Cardiac muscle cell (in vitro differentiated cells and primary cell): ENCODE data around the gene PCGF3. TPM values are rescaled to one million over a fixed set of nuclear protein-coding genes. Genes with fewer than 3 reads are reported as not detected.

ENCODE experiments used
- DNase-seq, 2 donors: peaks; one replicate each; pipeline versions ENCODE4 v3.0.0 to v3.0.0-alpha.2; 2010 to 2017; ENCODE audit warnings: low read depth in 1 of 2, low spot score in 1 of 2
- H3K27ac ChIP-seq: fragments of 200-600 bp; sonication (generic); 2 replicates; pipeline ENCODE4 v1.5.1; 2016
- H3K27me3 ChIP-seq: fragments of 200-600 bp; sonication (generic); 2 replicates; pipeline ENCODE4 v1.6.0; 2016; ENCODE audit warnings: control low read depth
- H3K36me3 ChIP-seq: fragments of 200-600 bp; sonication (generic); 2 replicates; pipeline ENCODE4 v1.5.1; 2016; ENCODE audit warnings: control low read depth
- H3K4me1 ChIP-seq: fragments of 200-600 bp; sonication (generic); 2 replicates; pipeline ENCODE4 v1.8.1; 2017; ENCODE audit warnings: low read depth, mild to moderate bottlenecking, mixed run types
- H3K4me3 ChIP-seq: fragments of 200-600 bp; sonication (generic); 2 replicates; pipeline ENCODE4 v1.5.1; 2016; ENCODE audit warnings: mild to moderate bottlenecking
- H3K9me3 ChIP-seq: fragments of 200-600 bp; sonication (generic); 2 replicates; pipeline ENCODE4 v1.5.1; 2017; ENCODE audit warnings: low read depth, mild to moderate bottlenecking, control low read depth
- CTCF ChIP-seq: IDR thresholded peaks from 2 replicates; pipeline ENCODE4 v1.5.1; 2012; ENCODE audit warnings: low read depth, mild to moderate bottlenecking, low read length
- polyA plus RNA-seq: library from polyadenylated mRNA; unstranded; fragments of >200 nt; fragmentation: Nextera tagmentation; extraction: Ambion mirVana; gene quantifications from 2 replicates; pipeline ENCODE4 v1.2.1, GENCODE V29; 2016
- total RNA-seq: library from RNA; depleted of rRNA; stranded (reverse); fragments of >200 nt; gene quantifications from 2 replicates; pipeline ENCODE4 v1.2.3, GENCODE V29; 2016

PCGF3 gene
- total and polyA plus RNA-seq, 2 experiments from 2014 or later, result 32.8 to 118 TPM

GRCh38 chr4:761086-761485 lies 55.5 kb downstream of the PCGF3 start:
- H3K27me3 ChIP-seq, result no peaks in the 10 kb centered on the region
- H3K36me3 ChIP-seq, result peaks cover 7% of the 10 kb centered on the region
- peaks cover 4% of the 10 kb centered on the region for H3K4me1 ChIP-seq
- peak overlapping the region; percentile 22 for H3K27ac ChIP-seq
- DNase-seq, result no peak
- H3K9me3 ChIP-seq, result no peaks in the 10 kb centered on the region
- TF ChIP-seq CTCF, result no peak
- no peak overlapping the region for H3K4me3 ChIP-seq

GRCh38 chr4:761739-762138 lies 56.1 kb downstream of the PCGF3 start:
- Histone ChIP-seq H3K4me3 (no peak overlapping the region), H3K9me3 (no peaks in the 10 kb centered on the region), H3K4me1 (peaks cover 4% of the 10 kb centered on the region), H3K36me3 (peaks cover 8% of the 10 kb centered on the region), H3K27ac (peak overlapping the region; percentile 39), H3K27me3 (no peaks in the 10 kb centered on the region)
- no peak for TF ChIP-seq CTCF
- DNase-seq, result no peak

- DNase-seq, result peak in 1 of 2 donors; percentile 36
- peak overlapping the region; percentile 74 for H3K27ac ChIP-seq
- H3K4me1 ChIP-seq, result peaks cover 4% of the 10 kb centered on the region
- no peak overlapping the region for H3K4me3 ChIP-seq
- peaks cover 8% of the 10 kb centered on the region for H3K36me3 ChIP-seq
- TF ChIP-seq CTCF, result peak; percentile 25
- no peaks in the 10 kb centered on the region for H3K27me3 ChIP-seq
- no peaks in the 10 kb centered on the region for H3K9me3 ChIP-seq
These were observed 56.9 kb downstream of the PCGF3 start for GRCh38 chr4:762211-763190.

- no peak for DNase-seq
- no peak overlapping the region for H3K4me3 ChIP-seq
- peaks cover 4% of the 10 kb centered on the region for H3K4me1 ChIP-seq
- peaks cover 12% of the 10 kb centered on the region for H3K36me3 ChIP-seq
- no peaks in the 10 kb centered on the region for H3K27me3 ChIP-seq
- no peak for TF ChIP-seq CTCF
- peak overlapping the region; percentile 74 for H3K27ac ChIP-seq
- no peaks in the 10 kb centered on the region for H3K9me3 ChIP-seq
These were observed 57.7 kb downstream of the PCGF3 start for GRCh38 chr4:763191-763810.

- Histone ChIP-seq H3K4me3 (no peak overlapping the region), H3K27ac (peak overlapping the region; percentile 74), H3K4me1 (peaks cover 4% of the 10 kb centered on the region), H3K9me3 (no peaks in the 10 kb centered on the region), H3K27me3 (no peaks in the 10 kb centered on the region), H3K36me3 (peaks cover 14% of the 10 kb centered on the region)
- DNase-seq, result no peak
- no peak for TF ChIP-seq CTCF
These were observed 58.3 kb downstream of the PCGF3 start for GRCh38 chr4:763922-764321.
